Breast epithelium (tissue), 4 donors: ENCODE results near the gene TSPO. TPM values are rescaled to one million over a fixed set of nuclear protein-coding genes. Genes with fewer than 3 reads are reported as not detected.

Experiments
- DNase-seq, 2 donors: peaks; one replicate each; pipeline ENCODE4 v3.0.0-alpha.2; 2019; ENCODE audit warnings: low spot score in 2 of 2
- H3K27ac ChIP-seq, 2 donors: fragments of 200-600 bp; sonication (generic) in 1 of 2; one replicate each; pipeline ENCODE4 v1.5.1; 2016 to 2019; ENCODE audit warnings: mild to moderate bottlenecking in 1 of 2
- H3K27me3 ChIP-seq, 2 donors: fragments of 200-600 bp; sonication (generic) in 1 of 2; one replicate each; pipeline versions ENCODE4 v1.5.1 to v1.6.0; 2017 to 2019; ENCODE audit warnings: control low read depth in 1 of 2, mild to moderate bottlenecking in 1 of 2
- H3K36me3 ChIP-seq: fragments of 200-600 bp; one replicate; pipeline ENCODE4 v1.5.1; 2019
- H3K4me1 ChIP-seq, 2 donors: fragments of 200-600 bp; sonication (generic); one replicate each; pipeline ENCODE4 v1.5.1; 2016 to 2019; ENCODE audit warnings: control low read depth in 1 of 2
- H3K4me3 ChIP-seq, 3 donors: fragments of 200-600 bp; sonication (generic); 1 replicate in 2 of 3; 2 replicates in 1 of 3; pipeline ENCODE4 v1.5.1; 2016 to 2019; ENCODE audit warnings: mild to moderate bottlenecking in 3 of 3, moderate library complexity in 2 of 3
- H3K9me3 ChIP-seq, 2 donors: fragments of 200-600 bp; sonication (generic) in 1 of 2; one replicate each; pipeline ENCODE4 v1.5.1; 2016 to 2019; ENCODE audit warnings: control low read depth in 1 of 2
- CTCF ChIP-seq, 3 donors: fragments of 450-650 bp; IDR thresholded peaks; one replicate each; pipeline ENCODE4 v1.5.1; 2016 to 2017; ENCODE audit warnings: antibody characterized with exemption in 3 of 3, mild to moderate bottlenecking in 3 of 3, moderate library complexity in 3 of 3
- POLR2A ChIP-seq: fragments of 450-650 bp; IDR thresholded peaks from one replicate; pipeline ENCODE4 v1.6.1; 2016; ENCODE audit warnings: antibody characterized with exemption, mild to moderate bottlenecking, moderate library complexity
- POLR2AphosphoS5 ChIP-seq, 3 donors: sonication (generic); formaldehyde crosslinking; IDR thresholded peaks; one replicate each; pipeline ENCODE4 v1.6.1; 2017; ENCODE audit warnings: antibody characterized with exemption in 3 of 3
- intact Hi-C: fragments of 100-400 bp; cut with DNase I; formaldehyde crosslinking; loops from one replicate; pipeline ENCODE4 v1.15.1; 2023; ENCODE audit warnings: low total_unique reads
- total RNA-seq, 3 donors: library from RNA; depleted of rRNA; stranded (reverse); fragments of >200 nt; gene quantifications; one replicate each; pipeline ENCODE4 v1.1.0, GENCODE V29; 2016

TSPO gene
- total RNA-seq, 3 donors from 2014 or later, result 250 to 468 (median 284) TPM

GRCh38 chr22:43110444-43110926 lies 40.9 kb upstream of the TSPO start, which contains the start of gene BIK:
TSS of gene BIK (plus strand) at chr22:43110750. CDS start at chr22:43124023, 13,273 bp downstream.
- DNase-seq, result peak in 1 of 2 donors; percentile 56
- intact Hi-C loops, result no loop called here
- H3K27ac ChIP-seq, result peak within 1 kb of the TSS; percentile 30 to 76
- H3K4me3 ChIP-seq, result peak within 1 kb of the TSS; percentile 41 to 71 (median 70)
- H3K27me3 ChIP-seq, result peaks cover 0 to 3% of the 10 kb centered on the region in 2 donors
- TF ChIP-seq POLR2A (no peak), POLR2AphosphoS5 (IDR thresholded peaks at IDR 0.05) (no peak), CTCF (IDR thresholded peaks at IDR 0.05) (no peak)
- no peaks in the 10 kb centered on the region for H3K9me3 ChIP-seq
- H3K4me1 ChIP-seq, result peaks cover 3 to 5% of the 10 kb centered on the region in 2 donors
- H3K36me3 ChIP-seq, result no peaks in the 10 kb centered on the region

GRCh38 chr22:43110927-43111623 lies 40.3 kb upstream of the TSPO start:
- DNase-seq, result peak; percentile 35 to 72
- peaks cover 0 to 3% of the 10 kb centered on the region in 2 donors for H3K27me3 ChIP-seq
- H3K9me3 ChIP-seq, result no peaks in the 10 kb centered on the region

DNA sequence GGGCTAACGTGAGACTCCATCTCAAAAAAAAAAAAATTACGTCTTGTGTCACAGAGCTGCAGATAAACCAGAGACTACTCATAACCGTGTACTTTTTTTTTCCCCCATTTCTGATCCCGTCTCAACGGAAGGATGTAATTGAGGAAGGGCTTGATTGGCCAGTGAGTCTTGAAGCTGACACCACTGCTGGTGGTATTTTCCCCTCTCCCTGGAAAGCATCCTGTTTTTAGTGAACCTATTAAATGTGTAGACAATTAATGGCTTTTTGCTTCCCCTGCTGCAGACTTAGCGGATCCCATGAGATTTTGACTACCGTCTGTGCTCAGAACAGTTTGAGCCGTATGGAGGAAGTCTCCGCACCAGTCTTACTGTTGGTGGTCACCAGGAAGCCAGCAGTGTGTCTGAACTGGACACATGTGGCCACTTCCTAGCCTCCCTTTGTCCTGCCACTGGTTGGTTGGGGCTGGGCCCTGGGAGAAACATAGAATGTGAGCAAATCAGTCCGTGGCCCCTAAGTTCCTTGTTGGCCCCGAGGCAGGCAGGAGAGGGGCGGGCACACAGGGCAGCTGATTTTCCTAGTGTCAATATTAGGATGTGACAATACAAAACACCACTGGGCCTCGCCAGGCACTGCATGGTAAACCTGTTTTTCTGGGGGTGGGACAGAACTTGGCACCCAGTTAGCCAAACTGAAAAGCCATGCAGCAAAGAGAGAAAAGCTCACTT lies 37.7 kb upstream of the TSPO start:
- Histone ChIP-seq H3K9me3 (no peaks in the 10 kb centered on the region), H3K27ac (peak overlapping the region; percentile 68 to 72), H3K27me3 (peaks cover 0 to 3% of the 10 kb centered on the region in 2 donors), H3K36me3 (no peaks in the 10 kb centered on the region), H3K4me3 (no peak overlapping the region), H3K4me1 (peaks cover 3 to 5% of the 10 kb centered on the region in 2 donors)
- peak; percentile 53 to 77 for DNase-seq
- TF ChIP-seq POLR2AphosphoS5 (IDR thresholded peaks at IDR 0.05), result no peak
- no peak for TF ChIP-seq CTCF (IDR thresholded peaks at IDR 0.05)
- no peak for TF ChIP-seq POLR2A
- intact Hi-C loops, result no loop called here

More at GRCh38 chr22:43110927-43111623, 40.3 kb upstream of the TSPO start:
- Histone ChIP-seq H3K27ac (peak overlapping the region; percentile 30 to 76), H3K4me1 (peaks cover 3 to 5% of the 10 kb centered on the region in 2 donors), H3K4me3 (peak overlapping the region; percentile 41 to 71 (median 70)), H3K36me3 (no peaks in the 10 kb centered on the region)
- no peak for TF ChIP-seq CTCF (IDR thresholded peaks at IDR 0.05)
- no peak for TF ChIP-seq POLR2A
- peak in 1 of 3 donors; percentile 19 for TF ChIP-seq POLR2AphosphoS5 (IDR thresholded peaks at IDR 0.05)
- intact Hi-C loops, result no loop called here

DNA sequence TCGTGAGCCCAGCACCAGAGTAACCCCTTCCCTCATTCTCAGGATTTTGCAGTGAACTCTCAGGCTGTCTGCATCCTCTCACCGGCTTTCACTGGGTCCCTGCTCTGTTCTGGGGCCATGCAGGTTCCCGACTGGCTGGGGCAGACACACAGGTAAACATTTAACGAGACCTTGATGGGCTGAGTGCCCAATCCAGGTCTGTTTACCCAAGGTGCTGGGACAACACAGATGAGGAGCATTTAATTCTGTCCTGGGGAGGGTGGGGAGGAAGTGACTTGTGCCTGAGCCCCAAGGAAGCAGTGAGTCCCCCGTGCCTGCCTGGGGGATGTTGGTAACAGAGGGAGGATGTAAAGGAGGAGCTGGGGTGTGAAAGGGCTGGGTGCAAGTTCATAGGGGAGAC lies 36.4 kb upstream of the TSPO start:
- peak; percentile 51 to 83 for DNase-seq
- Histone ChIP-seq H3K36me3 (no peaks in the 10 kb centered on the region), H3K27ac (peak overlapping the region; percentile 52 to 72), H3K9me3 (no peaks in the 10 kb centered on the region), H3K27me3 (peaks cover 0 to 3% of the 10 kb centered on the region in 2 donors), H3K4me1 (peaks cover 2 to 5% of the 10 kb centered on the region in 2 donors), H3K4me3 (peak overlapping the region in 1 of 3 donors; percentile 25)
- TF ChIP-seq POLR2A (no peak), CTCF (IDR thresholded peaks at IDR 0.05) (no peak), POLR2AphosphoS5 (IDR thresholded peaks at IDR 0.05) (peak in 1 of 3 donors; percentile 23)
- intact Hi-C loops, result no loop called here

DNA sequence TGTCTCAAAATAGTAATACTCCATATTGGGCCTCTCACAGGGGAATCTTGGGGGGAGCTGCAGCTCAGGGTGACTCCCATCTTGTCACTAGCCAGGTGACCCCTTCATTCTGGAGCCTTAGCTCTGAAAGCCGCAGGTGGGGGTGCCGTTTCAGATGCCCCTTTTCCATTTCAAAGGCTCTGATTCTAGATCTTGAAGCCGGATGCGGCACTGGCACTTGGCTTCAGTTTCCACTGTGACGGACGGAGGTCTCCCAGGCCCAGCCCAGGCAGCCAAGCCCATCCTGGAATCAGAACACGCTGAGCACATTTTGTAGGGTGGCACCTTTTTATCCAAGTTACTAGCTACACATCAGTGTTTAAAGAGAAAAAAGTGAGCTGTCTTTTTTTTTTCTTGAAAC lies 34.4 kb upstream of the TSPO start:
- Histone ChIP-seq H3K27me3 (no peaks in the 10 kb centered on the region), H3K36me3 (no peaks in the 10 kb centered on the region), H3K4me1 (no peaks in the 10 kb centered on the region), H3K9me3 (no peaks in the 10 kb centered on the region), H3K4me3 (no peak overlapping the region), H3K27ac (no peak overlapping the region)
- intact Hi-C loops, result no loop called here
- DNase-seq, result no peak
- no peak for TF ChIP-seq POLR2A
- no peak for TF ChIP-seq CTCF (IDR thresholded peaks at IDR 0.05)
- no peak for TF ChIP-seq POLR2AphosphoS5 (IDR thresholded peaks at IDR 0.05)
